Nephron progenitor cell (in vitro differentiated cells): ENCODE data around the gene FGGY.
A peak's percentile ranks its signal among the peaks of the same experiment; 100 is the strongest.

Experiments used
- DNase-seq: peaks from one replicate; pipeline ENCODE4 v3.0.0; 2021
- H3K27ac Mint-ChIP-seq: 2 replicates; pipeline ENCODE4 v1.8.0; 2021; ENCODE audit warnings: mild to moderate bottlenecking, moderate library complexity, mixed read lengths
- H3K27me3 Mint-ChIP-seq: 2 replicates; pipeline ENCODE4 v1.8.0; 2021; ENCODE audit warnings: mild to moderate bottlenecking, low read depth, mixed read lengths; ENCODE audit not compliant: poor library complexity
- H3K36me3 Mint-ChIP-seq: 2 replicates; pipeline ENCODE4 v1.8.0; 2021; ENCODE audit warnings: low read depth, mixed read lengths
- H3K4me1 Mint-ChIP-seq: 2 replicates; pipeline ENCODE4 v1.8.0; 2021; ENCODE audit warnings: mixed read lengths
- H3K4me3 Mint-ChIP-seq: 2 replicates; pipeline ENCODE4 v1.8.0; 2021; ENCODE audit warnings: mild to moderate bottlenecking, moderate library complexity, mixed read lengths
- H3K9me3 Mint-ChIP-seq: 2 replicates; pipeline ENCODE4 v1.8.0; 2021; ENCODE audit warnings: mild to moderate bottlenecking, moderate library complexity, mixed read lengths
- TF ChIP-seq, protein P1 (sequence below): fragments of 200-600 bp; sonication (generic); IDR thresholded peaks from 2 replicates; pipeline ENCODE4 v1.5.0; 2021; ENCODE audit warnings: antibody characterized with exemption

The FGGY gene

DNA sequence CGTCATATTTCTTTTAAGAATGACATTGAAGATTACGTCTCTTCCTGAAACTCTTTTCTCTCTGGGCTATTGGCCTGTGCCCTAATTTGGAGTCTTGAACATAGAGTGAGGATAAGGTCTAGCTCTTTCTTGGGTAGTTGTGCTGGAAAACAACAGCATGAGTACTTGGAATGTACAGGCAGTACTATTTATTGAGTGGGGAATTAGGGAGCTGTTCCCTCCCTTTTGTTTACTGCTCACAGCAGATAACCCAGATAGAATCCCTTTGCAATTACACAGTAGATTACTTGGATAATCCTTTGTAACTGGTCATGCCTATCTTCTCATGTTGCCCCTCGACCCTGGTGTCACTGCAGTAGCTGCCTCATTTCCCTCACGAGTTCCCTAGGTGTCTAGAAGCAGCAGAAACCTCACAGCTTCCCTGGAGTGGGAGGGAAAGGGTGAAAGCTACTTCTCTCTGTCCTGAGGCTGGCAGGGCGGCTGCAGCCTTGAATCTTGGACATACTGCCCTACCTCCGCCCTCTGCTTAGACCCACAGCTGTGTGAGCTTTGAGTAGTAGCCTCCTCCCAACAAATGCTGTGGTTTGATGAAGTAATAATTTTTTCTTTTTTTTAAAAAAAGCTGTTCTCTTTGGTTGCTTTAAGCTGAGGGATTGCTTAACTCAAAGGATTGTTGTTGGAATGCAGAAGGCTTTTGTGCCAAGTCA, 70.6 kb downstream of the FGGY start:
- Mint-ChIP-seq H3K36me3 (peaks cover 38% of the 10 kb centered on the region), H3K27ac (peak overlapping the region; percentile 43), H3K9me3 (peaks cover 36% of the 10 kb centered on the region), H3K27me3 (peaks cover 7% of the 10 kb centered on the region), H3K4me3 (no peak overlapping the region), H3K4me1 (peaks cover 28% of the 10 kb centered on the region)
- TF ChIP-seq, protein P1, sequence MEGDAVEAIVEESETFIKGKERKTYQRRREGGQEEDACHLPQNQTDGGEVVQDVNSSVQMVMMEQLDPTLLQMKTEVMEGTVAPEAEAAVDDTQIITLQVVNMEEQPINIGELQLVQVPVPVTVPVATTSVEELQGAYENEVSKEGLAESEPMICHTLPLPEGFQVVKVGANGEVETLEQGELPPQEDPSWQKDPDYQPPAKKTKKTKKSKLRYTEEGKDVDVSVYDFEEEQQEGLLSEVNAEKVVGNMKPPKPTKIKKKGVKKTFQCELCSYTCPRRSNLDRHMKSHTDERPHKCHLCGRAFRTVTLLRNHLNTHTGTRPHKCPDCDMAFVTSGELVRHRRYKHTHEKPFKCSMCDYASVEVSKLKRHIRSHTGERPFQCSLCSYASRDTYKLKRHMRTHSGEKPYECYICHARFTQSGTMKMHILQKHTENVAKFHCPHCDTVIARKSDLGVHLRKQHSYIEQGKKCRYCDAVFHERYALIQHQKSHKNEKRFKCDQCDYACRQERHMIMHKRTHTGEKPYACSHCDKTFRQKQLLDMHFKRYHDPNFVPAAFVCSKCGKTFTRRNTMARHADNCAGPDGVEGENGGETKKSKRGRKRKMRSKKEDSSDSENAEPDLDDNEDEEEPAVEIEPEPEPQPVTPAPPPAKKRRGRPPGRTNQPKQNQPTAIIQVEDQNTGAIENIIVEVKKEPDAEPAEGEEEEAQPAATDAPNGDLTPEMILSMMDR = no peak
- peak; percentile 10 for DNase-seq

DNA sequence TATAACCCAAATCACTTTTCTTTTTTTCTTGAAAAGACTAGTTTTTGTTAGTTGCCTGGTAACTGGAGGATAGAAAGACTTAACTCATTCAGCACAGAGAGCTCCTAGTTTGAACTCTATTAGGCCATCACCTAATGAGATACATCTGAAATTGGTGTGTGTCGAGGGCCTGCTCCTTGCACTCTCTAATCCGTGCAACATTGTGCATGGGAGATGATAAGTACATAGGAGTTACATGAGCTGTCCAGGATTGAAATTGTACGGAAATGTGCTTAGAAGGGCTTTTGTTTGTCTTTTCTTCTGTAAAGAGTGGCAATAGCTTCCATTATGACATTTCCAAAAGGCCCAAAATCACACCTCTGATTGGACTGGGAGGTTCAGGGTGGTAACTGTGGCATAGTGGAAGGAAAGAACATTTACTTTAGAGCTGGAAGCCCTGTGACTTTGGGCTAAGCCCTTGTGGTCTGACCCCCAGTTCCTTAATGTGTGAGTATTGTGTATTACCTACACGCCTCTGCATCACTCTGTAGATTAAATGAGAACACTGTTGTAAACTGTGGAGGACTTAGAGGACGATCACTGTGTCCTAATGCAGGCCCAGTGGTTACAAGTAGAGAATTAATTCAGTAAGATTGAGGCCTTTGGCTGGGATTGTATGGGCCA, 71.2 kb downstream of the FGGY start:
- Mint-ChIP-seq H3K36me3 (peaks cover 38% of the 10 kb centered on the region), H3K4me1 (peaks cover 28% of the 10 kb centered on the region), H3K4me3 (no peak overlapping the region), H3K9me3 (peaks cover 36% of the 10 kb centered on the region), H3K27ac (no peak overlapping the region), H3K27me3 (peaks cover 7% of the 10 kb centered on the region)
- TF ChIP-seq, protein P1 = no peak
- no peak for DNase-seq

DNA sequence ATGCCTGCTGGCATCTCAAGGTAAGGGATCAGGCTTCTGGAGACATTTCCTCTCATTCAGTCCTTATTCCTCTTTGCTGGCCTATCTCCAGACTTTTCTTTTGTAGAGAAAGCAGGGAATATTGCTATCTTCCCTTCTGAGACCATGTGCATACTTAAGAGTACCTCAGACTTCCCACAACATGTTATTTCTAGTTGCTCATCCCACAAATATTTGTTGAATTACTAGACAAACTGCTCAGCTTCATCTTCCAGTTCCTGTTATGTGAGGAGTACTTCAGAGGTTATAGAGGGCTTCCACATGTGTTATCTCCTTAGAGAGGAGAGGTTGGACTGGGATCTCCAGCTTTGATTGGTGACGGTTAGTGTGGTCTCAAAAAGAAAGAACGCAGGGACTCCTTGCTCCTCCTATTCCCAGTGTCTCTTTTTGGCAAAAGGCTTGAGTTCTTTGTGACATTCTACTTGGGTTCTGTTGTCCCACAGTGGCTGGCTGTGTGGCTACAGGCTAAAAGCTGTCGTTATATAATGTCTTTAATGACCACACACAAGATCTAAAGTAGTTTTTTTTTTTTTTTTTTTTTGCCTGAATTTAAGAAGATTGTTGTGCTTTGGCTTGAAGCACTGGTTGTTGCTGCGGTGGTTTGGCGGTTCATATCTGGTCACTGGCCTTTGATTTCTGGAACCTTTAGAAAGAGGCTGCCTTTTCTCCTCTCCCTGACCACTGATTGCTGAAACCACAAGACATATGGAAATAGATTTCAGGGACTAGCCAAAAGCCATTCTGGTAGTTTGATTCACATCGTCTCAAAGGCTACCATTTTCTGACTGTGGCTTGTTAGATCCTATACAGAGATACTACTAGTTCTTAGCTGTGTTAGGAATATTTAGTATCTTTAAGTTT, 78.7 kb downstream of the FGGY start:
- Mint-ChIP-seq H3K36me3 (peaks cover 50% of the 10 kb centered on the region), H3K4me1 (no peaks in the 10 kb centered on the region), H3K4me3 (no peak overlapping the region), H3K27ac (no peak overlapping the region), H3K27me3 (no peaks in the 10 kb centered on the region), H3K9me3 (peaks cover 31% of the 10 kb centered on the region)
- DNase-seq = no peak
- TF ChIP-seq, protein P1 = no peak

DNA sequence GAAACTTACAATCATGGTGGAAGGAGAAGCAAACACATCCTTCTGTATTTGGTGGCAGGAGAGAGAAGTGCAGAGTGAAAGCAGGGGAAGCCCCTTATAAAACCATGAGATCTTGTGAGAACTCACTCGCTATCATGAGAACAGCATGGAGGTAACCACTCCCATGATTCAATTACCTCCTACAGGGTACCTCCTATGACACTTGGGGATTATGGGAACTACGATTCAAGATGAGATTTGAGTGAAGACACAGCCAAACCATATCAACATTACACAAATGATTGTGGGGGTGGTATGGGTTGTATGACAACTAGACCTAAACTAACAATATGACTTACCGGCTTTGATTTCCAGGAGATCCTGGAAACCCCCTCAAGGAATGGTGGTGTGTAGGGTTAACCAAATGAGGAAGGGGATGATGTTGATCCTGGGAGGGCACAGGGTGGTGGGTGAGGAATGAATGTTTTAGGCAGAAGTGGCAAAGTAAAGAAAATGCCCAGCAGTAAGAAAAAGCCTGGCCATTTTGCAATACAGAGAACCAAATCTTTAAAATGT, 80.5 kb downstream of the FGGY start:
- Mint-ChIP-seq H3K9me3 (peaks cover 30% of the 10 kb centered on the region), H3K27ac (no peak overlapping the region), H3K4me1 (no peaks in the 10 kb centered on the region), H3K27me3 (no peaks in the 10 kb centered on the region), H3K36me3 (peaks cover 64% of the 10 kb centered on the region), H3K4me3 (no peak overlapping the region)
- TF ChIP-seq, protein P1 = no peak
- no peak for DNase-seq

DNA sequence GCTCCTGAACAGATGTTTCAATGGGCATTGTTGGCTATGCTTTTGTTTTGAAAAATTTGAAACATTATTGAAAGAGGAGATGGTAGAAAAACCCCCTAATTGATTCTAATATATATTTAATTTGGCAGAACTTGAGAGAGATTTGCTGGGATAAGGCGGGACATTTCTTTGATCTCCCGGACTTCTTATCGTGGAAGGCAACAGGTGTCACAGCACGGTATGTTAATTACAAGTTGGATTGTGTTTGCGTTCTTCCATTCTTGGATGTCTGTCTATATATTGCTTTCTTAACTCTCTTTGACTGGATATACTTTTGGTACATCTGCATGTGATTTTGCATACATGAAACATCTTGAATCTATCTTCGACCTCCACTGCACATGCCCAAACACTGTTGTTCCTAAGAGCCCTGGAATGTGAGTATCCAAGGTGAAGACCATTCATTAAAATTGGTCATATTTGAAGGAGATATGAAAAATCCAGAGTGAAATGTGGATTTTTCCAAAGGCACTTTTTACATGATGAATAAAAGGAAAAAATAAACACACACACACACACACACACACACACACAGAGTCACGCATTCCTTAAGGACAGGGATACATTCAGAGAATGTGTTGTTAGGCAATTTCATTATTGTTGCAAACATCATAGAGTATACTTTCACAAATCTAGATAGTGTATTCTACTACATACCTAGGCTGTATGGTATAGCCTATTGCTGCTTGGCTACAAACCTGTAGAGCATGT, 81.9 kb downstream of the FGGY start:
- H3K36me3 Mint-ChIP-seq = peaks cover 71% of the 10 kb centered on the region
- H3K4me3 Mint-ChIP-seq = no peak overlapping the region
- no peaks in the 10 kb centered on the region for H3K27me3 Mint-ChIP-seq
- TF ChIP-seq, protein P1 = no peak
- DNase-seq = no peak
- H3K27ac Mint-ChIP-seq = no peak overlapping the region
- peaks cover 4% of the 10 kb centered on the region for H3K4me1 Mint-ChIP-seq
- peaks cover 34% of the 10 kb centered on the region for H3K9me3 Mint-ChIP-seq
